Measurements from ENCODE around the gene CABLES2. TPM values are rescaled to one million over a fixed set of nuclear protein-coding genes. Genes with fewer than 3 reads are reported as not detected.

CABLES2 gene
- total and polyA plus RNA-seq, 4 donors: 0.92 to 3.2 (median 2.0) TPM

DNA sequence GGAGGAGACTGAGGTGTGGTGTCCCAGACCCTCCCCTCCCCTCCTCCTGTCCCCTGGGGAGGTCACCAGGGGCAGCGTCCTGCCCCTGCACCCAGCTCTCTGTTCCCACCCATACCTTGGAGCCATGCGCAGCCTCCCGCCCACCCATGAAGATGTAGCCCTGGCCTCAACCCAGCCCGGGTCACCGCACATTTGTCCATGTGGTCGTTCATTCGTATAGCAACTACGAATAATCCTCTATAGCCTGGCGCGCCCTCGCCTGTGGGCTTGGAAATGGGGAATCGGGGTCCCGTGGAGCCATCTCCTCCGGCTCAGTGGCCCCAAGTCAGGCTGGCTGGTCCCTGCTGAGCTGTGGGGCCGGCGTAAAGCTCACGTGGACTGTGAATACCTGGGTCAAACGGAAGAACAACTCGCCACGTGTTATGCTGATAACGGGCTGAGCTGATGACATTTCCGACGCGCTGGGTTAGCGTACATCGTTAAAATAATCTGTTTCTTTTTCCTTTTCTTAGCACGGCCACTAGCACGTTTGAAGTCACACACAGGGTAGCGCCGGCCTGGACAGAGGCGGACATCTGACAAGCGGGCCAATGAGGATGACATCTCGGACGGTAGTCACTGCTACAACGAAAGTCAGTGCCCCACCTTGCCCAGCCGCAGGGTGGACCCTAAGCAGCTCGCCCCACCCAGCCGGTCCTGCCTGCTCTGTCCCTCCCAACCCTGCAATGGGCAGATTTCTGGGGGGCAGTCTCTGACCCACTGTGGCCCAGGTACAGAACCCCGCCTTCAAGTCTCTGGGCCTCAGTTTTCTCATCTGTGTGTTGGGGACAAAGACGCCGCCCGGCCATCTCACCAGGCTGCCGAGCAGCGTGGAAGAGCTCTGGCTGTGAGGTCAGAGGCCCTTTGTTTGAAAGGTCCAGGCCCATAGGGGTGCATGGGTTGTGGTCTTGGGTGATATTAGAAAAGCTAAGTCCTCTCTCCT, 40.1 kb upstream of the CABLES2 start:
- no peak overlapping the region for H3K9ac ChIP-seq (ENCODE audit: low read depth in 1 of 2, low read length in 2 of 2)
- DNase-seq (ENCODE audit: low spot score): no peak
- peaks cover 0 to 3% (median under 1%) of the 10 kb centered on the region in 4 donors for H3K27me3 ChIP-seq (ENCODE audit: control insufficient read depth in 4 of 4, insufficient read depth in 4 of 4, low read length in 3 of 4)
- H3K9me3 ChIP-seq (ENCODE audit: control insufficient read depth in 4 of 4, low read length in 3 of 4): no peaks in the 10 kb centered on the region
- no peaks in the 10 kb centered on the region for H3K36me3 ChIP-seq (ENCODE audit: control insufficient read depth in 4 of 4, insufficient read depth in 3 of 4, low read depth in 1 of 4, low read length in 3 of 4)
- H3K27ac ChIP-seq (ENCODE audit: low read depth in 1 of 2, low read length in 2 of 2): no peak overlapping the region
- peaks cover 1 to 9% (median 5%) of the 10 kb centered on the region in 4 donors for H3K4me1 ChIP-seq (ENCODE audit: control insufficient read depth in 4 of 4, insufficient read depth in 4 of 4, low read length in 3 of 4)
- WGBS: 87% methylated on average over 44 of the region's 44 CpGs
- H3K4me3 ChIP-seq (ENCODE audit: low read depth in 1 of 3, low read length in 3 of 3): no peak overlapping the region
- TF ChIP-seq RAD21 (IDR thresholded peaks at IDR 0.05): no peak
- TF ChIP-seq, protein P1, sequence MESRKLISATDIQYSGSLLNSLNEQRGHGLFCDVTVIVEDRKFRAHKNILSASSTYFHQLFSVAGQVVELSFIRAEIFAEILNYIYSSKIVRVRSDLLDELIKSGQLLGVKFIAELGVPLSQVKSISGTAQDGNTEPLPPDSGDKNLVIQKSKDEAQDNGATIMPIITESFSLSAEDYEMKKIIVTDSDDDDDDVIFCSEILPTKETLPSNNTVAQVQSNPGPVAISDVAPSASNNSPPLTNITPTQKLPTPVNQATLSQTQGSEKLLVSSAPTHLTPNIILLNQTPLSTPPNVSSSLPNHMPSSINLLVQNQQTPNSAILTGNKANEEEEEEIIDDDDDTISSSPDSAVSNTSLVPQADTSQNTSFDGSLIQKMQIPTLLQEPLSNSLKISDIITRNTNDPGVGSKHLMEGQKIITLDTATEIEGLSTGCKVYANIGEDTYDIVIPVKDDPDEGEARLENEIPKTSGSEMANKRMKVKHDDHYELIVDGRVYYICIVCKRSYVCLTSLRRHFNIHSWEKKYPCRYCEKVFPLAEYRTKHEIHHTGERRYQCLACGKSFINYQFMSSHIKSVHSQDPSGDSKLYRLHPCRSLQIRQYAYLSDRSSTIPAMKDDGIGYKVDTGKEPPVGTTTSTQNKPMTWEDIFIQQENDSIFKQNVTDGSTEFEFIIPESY (IDR thresholded peaks at IDR 0.05): no peak
- TF ChIP-seq FOXA1 (IDR thresholded peaks at IDR 0.05): no peak
- TF ChIP-seq, protein P2, sequence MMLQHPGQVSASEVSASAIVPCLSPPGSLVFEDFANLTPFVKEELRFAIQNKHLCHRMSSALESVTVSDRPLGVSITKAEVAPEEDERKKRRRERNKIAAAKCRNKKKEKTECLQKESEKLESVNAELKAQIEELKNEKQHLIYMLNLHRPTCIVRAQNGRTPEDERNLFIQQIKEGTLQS (IDR thresholded peaks at IDR 0.05): no peak
- no peak for TF ChIP-seq HNF4G (IDR thresholded peaks at IDR 0.05)
- TF ChIP-seq YY1 (IDR thresholded peaks at IDR 0.05): no peak
- TF ChIP-seq, protein P3, sequence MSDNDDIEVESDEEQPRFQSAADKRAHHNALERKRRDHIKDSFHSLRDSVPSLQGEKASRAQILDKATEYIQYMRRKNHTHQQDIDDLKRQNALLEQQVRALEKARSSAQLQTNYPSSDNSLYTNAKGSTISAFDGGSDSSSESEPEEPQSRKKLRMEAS (IDR thresholded peaks at IDR 0.05): no peak
- TF ChIP-seq RXRA (IDR thresholded peaks at IDR 0.05): no peak
- no peak for TF ChIP-seq FOXA2 (IDR thresholded peaks at IDR 0.05)
- no peak for TF ChIP-seq EGR1 (IDR thresholded peaks at IDR 0.05; ENCODE audit: low read depth in 2 of 2)
- no peak for TF ChIP-seq TAF1 (conservative IDR thresholded peaks at IDR 0.05)
- no peak for TF ChIP-seq NR2F2 (IDR thresholded peaks at IDR 0.05)
- TF ChIP-seq, protein P4, sequence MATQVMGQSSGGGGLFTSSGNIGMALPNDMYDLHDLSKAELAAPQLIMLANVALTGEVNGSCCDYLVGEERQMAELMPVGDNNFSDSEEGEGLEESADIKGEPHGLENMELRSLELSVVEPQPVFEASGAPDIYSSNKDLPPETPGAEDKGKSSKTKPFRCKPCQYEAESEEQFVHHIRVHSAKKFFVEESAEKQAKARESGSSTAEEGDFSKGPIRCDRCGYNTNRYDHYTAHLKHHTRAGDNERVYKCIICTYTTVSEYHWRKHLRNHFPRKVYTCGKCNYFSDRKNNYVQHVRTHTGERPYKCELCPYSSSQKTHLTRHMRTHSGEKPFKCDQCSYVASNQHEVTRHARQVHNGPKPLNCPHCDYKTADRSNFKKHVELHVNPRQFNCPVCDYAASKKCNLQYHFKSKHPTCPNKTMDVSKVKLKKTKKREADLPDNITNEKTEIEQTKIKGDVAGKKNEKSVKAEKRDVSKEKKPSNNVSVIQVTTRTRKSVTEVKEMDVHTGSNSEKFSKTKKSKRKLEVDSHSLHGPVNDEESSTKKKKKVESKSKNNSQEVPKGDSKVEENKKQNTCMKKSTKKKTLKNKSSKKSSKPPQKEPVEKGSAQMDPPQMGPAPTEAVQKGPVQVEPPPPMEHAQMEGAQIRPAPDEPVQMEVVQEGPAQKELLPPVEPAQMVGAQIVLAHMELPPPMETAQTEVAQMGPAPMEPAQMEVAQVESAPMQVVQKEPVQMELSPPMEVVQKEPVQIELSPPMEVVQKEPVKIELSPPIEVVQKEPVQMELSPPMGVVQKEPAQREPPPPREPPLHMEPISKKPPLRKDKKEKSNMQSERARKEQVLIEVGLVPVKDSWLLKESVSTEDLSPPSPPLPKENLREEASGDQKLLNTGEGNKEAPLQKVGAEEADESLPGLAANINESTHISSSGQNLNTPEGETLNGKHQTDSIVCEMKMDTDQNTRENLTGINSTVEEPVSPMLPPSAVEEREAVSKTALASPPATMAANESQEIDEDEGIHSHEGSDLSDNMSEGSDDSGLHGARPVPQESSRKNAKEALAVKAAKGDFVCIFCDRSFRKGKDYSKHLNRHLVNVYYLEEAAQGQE (IDR thresholded peaks at IDR 0.05): no peak
- TF ChIP-seq SP1 (IDR thresholded peaks at IDR 0.05): no peak
- no peak for TF ChIP-seq JUND (IDR thresholded peaks at IDR 0.05)
- no peak for TF ChIP-seq GABPA (IDR thresholded peaks at IDR 0.05 in 1 of 2, conservative IDR thresholded peaks at IDR 0.05 in 1 of 2)

DNA sequence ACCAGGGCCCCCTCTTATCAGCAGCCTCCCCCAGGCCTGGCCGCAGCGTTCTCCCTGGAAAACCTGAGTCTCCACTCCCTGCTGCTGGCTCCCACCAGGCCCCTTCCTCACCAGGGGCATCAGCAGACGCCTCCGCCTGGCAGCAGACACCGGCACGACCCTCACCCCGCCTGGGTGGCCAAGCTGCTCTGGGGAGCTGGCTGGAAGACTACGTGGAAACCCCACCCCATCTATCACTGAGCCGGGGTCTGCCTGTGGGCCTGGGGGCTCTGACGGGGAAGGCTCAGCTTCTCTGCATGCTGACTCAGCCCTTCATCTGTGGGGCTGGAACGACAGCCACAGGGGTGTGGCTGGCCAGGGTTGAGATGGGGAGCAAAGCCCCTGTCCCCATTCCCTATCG, 39.4 kb upstream of the CABLES2 start:
- TF ChIP-seq, protein P5, sequence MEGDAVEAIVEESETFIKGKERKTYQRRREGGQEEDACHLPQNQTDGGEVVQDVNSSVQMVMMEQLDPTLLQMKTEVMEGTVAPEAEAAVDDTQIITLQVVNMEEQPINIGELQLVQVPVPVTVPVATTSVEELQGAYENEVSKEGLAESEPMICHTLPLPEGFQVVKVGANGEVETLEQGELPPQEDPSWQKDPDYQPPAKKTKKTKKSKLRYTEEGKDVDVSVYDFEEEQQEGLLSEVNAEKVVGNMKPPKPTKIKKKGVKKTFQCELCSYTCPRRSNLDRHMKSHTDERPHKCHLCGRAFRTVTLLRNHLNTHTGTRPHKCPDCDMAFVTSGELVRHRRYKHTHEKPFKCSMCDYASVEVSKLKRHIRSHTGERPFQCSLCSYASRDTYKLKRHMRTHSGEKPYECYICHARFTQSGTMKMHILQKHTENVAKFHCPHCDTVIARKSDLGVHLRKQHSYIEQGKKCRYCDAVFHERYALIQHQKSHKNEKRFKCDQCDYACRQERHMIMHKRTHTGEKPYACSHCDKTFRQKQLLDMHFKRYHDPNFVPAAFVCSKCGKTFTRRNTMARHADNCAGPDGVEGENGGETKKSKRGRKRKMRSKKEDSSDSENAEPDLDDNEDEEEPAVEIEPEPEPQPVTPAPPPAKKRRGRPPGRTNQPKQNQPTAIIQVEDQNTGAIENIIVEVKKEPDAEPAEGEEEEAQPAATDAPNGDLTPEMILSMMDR (IDR thresholded peaks at IDR 0.05; ENCODE audit: low read depth, low read length, missing input control): no peak
- no peak for TF ChIP-seq RXRA (IDR thresholded peaks at IDR 0.05)
- TF ChIP-seq, protein P2 (IDR thresholded peaks at IDR 0.05): no peak
- no peak for TF ChIP-seq NR2F2 (IDR thresholded peaks at IDR 0.05)
- TF ChIP-seq, protein P3 (IDR thresholded peaks at IDR 0.05): no peak
- TF ChIP-seq JUND (IDR thresholded peaks at IDR 0.05): no peak
- no peak for TF ChIP-seq EGR1 (IDR thresholded peaks at IDR 0.05; ENCODE audit: low read depth in 2 of 2)
- H3K27me3 ChIP-seq (ENCODE audit: control insufficient read depth in 4 of 4, insufficient read depth in 4 of 4, low read length in 3 of 4): peaks cover 0 to 3% (median 0%) of the 10 kb centered on the region in 4 donors
- WGBS: 68% methylated on average over 12 of the region's 12 CpGs
- H3K4me1 ChIP-seq (ENCODE audit: control insufficient read depth in 4 of 4, insufficient read depth in 4 of 4, low read length in 3 of 4): peaks cover 1 to 9% (median 5%) of the 10 kb centered on the region in 4 donors
- H3K9me3 ChIP-seq (ENCODE audit: control insufficient read depth in 4 of 4, low read length in 3 of 4): no peaks in the 10 kb centered on the region
- no peak overlapping the region for H3K4me3 ChIP-seq (ENCODE audit: low read depth in 1 of 3, low read length in 3 of 3)
- H3K27ac ChIP-seq (ENCODE audit: low read depth in 1 of 2, low read length in 2 of 2): no peak overlapping the region
- no peak overlapping the region for H3K9ac ChIP-seq (ENCODE audit: low read depth in 1 of 2, low read length in 2 of 2)
- DNase-seq (ENCODE audit: low spot score): no peak
- H3K36me3 ChIP-seq (ENCODE audit: control insufficient read depth in 4 of 4, insufficient read depth in 3 of 4, low read depth in 1 of 4, low read length in 3 of 4): no peaks in the 10 kb centered on the region

All from liver (tissue), 9 donors.